ENCODE data around the gene ABCB1.
A peak's percentile ranks its signal among the peaks of the same experiment; 100 is the strongest.

ABCB1 gene

DNA sequence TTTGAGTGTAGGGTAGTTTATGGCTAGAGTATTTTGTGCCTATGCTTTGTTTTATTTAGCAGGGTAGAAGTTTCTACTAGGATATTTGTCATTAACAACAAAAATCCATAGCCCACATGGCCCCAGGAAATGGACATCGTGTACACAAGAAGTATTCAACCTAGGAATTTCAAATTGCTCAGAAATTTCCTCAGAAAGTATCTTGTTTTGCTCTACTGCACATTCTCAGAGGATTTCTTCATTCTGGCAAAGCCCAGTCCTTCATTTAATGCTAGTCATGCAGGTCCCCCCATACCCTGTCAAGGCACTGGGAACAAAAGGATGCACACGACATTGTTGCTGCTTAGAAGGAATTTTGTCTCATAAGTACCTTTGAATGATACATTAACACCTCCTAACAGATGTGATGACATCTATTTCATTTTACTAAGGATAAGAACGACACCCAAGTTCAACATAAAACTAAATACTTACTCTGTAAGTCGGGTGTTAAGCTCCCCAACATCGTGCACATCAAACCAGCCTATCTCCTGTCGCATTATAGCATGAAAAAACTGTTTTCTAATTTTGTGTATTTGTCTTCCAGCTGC, 34.3 kb downstream of the ABCB1 start:
- TF ChIP-seq TEAD4 (IDR thresholded peaks at IDR 0.05), result no peak
- no peak for TF ChIP-seq NFIC (IDR thresholded peaks at IDR 0.05)
- TF ChIP-seq CREB1 (IDR thresholded peaks at IDR 0.05; ENCODE audit: low read depth), result no peak
- TF ChIP-seq, protein P1, sequence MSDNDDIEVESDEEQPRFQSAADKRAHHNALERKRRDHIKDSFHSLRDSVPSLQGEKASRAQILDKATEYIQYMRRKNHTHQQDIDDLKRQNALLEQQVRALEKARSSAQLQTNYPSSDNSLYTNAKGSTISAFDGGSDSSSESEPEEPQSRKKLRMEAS (IDR thresholded peaks at IDR 0.05), result no peak
- no peak for TF ChIP-seq RAD21 (IDR thresholded peaks at IDR 0.05; ENCODE audit: low read depth)
- TF ChIP-seq, protein P2, sequence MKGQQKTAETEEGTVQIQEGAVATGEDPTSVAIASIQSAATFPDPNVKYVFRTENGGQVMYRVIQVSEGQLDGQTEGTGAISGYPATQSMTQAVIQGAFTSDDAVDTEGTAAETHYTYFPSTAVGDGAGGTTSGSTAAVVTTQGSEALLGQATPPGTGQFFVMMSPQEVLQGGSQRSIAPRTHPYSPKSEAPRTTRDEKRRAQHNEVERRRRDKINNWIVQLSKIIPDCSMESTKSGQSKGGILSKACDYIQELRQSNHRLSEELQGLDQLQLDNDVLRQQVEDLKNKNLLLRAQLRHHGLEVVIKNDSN (IDR thresholded peaks at IDR 0.05), result no peak
- no peak for TF ChIP-seq EGR1 (IDR thresholded peaks at IDR 0.05)
- no peak for TF ChIP-seq ZBTB7A (IDR thresholded peaks at IDR 0.05; ENCODE audit: low read depth)
- no peak for TF ChIP-seq CEBPB (IDR thresholded peaks at IDR 0.05)
- TF ChIP-seq YY1 (IDR thresholded peaks at IDR 0.05; ENCODE audit: low read depth), result no peak
- TF ChIP-seq FOXM1 (IDR thresholded peaks at IDR 0.05; ENCODE audit: borderline replicate concordance, low read depth), result no peak
- TF ChIP-seq, protein P3, sequence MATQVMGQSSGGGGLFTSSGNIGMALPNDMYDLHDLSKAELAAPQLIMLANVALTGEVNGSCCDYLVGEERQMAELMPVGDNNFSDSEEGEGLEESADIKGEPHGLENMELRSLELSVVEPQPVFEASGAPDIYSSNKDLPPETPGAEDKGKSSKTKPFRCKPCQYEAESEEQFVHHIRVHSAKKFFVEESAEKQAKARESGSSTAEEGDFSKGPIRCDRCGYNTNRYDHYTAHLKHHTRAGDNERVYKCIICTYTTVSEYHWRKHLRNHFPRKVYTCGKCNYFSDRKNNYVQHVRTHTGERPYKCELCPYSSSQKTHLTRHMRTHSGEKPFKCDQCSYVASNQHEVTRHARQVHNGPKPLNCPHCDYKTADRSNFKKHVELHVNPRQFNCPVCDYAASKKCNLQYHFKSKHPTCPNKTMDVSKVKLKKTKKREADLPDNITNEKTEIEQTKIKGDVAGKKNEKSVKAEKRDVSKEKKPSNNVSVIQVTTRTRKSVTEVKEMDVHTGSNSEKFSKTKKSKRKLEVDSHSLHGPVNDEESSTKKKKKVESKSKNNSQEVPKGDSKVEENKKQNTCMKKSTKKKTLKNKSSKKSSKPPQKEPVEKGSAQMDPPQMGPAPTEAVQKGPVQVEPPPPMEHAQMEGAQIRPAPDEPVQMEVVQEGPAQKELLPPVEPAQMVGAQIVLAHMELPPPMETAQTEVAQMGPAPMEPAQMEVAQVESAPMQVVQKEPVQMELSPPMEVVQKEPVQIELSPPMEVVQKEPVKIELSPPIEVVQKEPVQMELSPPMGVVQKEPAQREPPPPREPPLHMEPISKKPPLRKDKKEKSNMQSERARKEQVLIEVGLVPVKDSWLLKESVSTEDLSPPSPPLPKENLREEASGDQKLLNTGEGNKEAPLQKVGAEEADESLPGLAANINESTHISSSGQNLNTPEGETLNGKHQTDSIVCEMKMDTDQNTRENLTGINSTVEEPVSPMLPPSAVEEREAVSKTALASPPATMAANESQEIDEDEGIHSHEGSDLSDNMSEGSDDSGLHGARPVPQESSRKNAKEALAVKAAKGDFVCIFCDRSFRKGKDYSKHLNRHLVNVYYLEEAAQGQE (IDR thresholded peaks at IDR 0.05; ENCODE audit: low read depth), result no peak

DNA sequence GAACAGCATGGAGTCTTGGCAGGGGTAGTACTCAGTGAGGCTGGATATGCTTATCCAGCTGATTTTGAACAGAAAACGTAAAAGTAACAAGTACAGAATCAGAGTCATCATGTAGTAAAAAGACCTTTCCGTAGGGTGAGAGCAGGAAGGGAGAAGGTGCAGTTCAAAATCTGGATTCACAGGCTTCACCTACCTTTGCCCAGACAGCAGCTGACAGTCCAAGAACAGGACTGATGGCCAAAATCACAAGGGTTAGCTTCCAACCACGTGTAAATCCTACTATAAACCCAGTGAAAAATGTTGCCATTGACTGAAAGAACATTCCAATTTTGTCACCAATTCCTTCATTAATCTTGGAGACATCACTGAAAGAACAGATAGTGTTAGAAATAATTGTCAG, 34.8 kb downstream of the ABCB1 start:
- TF ChIP-seq, protein P2 (IDR thresholded peaks at IDR 0.05), result no peak
- TF ChIP-seq TEAD4 (IDR thresholded peaks at IDR 0.05) (no peak), YY1 (IDR thresholded peaks at IDR 0.05; ENCODE audit: low read depth) (no peak)

DNA sequence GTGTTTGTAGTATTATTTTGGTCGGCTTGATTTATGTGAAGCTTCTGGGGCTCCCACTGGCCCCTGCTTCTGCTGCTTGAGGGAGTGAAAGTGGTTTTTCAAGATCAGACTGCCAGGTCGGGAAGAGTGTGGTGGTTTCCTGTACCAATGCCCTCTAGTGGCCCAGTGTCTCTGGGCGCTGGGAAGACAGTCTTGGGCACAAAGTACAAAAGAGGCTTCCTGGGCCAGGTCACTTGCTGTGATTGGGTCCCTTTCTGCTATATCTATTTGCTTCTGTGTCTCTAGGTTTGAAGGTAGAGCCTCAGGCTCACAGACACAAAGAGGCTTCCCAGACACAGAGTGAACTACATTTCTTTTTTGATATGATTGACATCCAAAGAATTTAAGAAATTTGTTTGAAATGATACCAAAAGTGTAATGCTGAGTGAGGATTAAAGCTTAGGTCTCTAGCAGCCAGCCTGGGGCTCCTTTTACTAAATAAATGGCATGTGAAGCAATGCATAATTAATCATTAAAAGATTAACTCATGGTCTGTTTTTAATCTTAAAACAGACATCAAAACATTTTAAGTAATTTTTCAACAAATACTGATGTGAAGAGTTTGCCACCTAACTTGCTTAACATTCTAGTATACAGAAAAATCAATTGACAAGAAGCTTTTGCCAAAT, 36.3 kb downstream of the ABCB1 start:
- TF ChIP-seq, protein P2 (IDR thresholded peaks at IDR 0.05), result no peak
- no peak for TF ChIP-seq EGR1 (IDR thresholded peaks at IDR 0.05)
- TF ChIP-seq RAD21 (IDR thresholded peaks at IDR 0.05; ENCODE audit: low read depth), result peak; percentile 39; the same call in 1 of the 2 replicates
- no peak for TF ChIP-seq EP300 (IDR thresholded peaks at IDR 0.05; ENCODE audit: borderline replicate concordance)

DNA sequence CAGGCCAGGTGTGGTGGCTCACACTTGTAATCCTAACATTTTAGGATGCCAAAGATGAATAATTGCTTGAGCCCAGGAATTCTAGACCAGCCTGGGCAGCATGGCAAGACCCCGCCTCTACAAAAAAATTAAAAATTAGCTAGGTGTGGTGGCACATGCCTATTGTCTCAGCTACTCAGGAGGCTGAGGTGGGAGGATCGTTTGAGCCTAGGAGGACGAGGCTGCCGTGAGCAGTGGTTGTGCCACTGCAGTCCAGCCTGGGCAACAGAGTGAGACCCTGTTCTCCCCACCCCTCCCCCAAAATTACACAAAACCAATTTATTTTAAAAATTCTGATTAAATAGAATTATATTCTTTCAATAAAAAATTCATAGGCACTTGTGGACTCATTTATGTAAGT, 39.0 kb downstream of the ABCB1 start:
- no peak for TF ChIP-seq YY1 (IDR thresholded peaks at IDR 0.05; ENCODE audit: low read depth)
- no peak for TF ChIP-seq CEBPB (IDR thresholded peaks at IDR 0.05)
- TF ChIP-seq ZBTB7A (IDR thresholded peaks at IDR 0.05; ENCODE audit: low read depth), result no peak
- TF ChIP-seq TAF1 (IDR thresholded peaks at IDR 0.05; ENCODE audit: low read depth), result no peak
- no peak for TF ChIP-seq FOXM1 (IDR thresholded peaks at IDR 0.05; ENCODE audit: borderline replicate concordance, low read depth)
- no peak for TF ChIP-seq TEAD4 (IDR thresholded peaks at IDR 0.05)
- TF ChIP-seq EGR1 (IDR thresholded peaks at IDR 0.05), result no peak
- TF ChIP-seq EP300 (IDR thresholded peaks at IDR 0.05; ENCODE audit: borderline replicate concordance), result no peak
- TF ChIP-seq NFIC (IDR thresholded peaks at IDR 0.05), result no peak
- TF ChIP-seq, protein P1 (IDR thresholded peaks at IDR 0.05), result no peak
- TF ChIP-seq, protein P3 (IDR thresholded peaks at IDR 0.05; ENCODE audit: low read depth), result no peak
- TF ChIP-seq RAD21 (IDR thresholded peaks at IDR 0.05; ENCODE audit: low read depth), result no peak
- TF ChIP-seq TCF12 (IDR thresholded peaks at IDR 0.05; ENCODE audit: low read depth), result no peak

DNA sequence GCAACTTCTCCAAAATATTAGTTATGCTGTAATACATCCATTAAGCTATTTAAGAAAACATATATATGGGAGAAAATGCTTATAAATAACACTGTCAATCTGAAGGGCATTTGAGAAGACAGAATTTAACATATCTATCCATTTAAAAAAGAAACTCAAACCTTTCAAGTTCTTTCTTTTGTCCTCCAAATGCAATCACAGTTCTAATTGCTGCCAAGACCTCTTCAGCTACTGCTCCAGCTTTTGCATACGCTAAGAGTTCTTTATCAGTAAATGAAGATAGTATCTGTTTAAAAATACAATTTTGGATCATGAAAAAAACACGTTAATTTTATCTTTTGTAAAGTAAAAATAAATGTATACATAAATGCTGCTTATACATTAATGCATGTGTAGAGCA, 39.6 kb downstream of the ABCB1 start:
- no peak for TF ChIP-seq TCF12 (IDR thresholded peaks at IDR 0.05; ENCODE audit: low read depth)
- TF ChIP-seq, protein P3 (IDR thresholded peaks at IDR 0.05; ENCODE audit: low read depth), result no peak
- TF ChIP-seq, protein P1 (IDR thresholded peaks at IDR 0.05), result no peak
- no peak for TF ChIP-seq YY1 (IDR thresholded peaks at IDR 0.05; ENCODE audit: low read depth)
- TF ChIP-seq ZBTB7A (IDR thresholded peaks at IDR 0.05; ENCODE audit: low read depth), result no peak
- no peak for TF ChIP-seq EGR1 (IDR thresholded peaks at IDR 0.05)

All from Ishikawa (cell line).